NCI-H1092 treated with DMSO at 0.1 percent for 48 hours (cell line): Measurements from ENCODE around the gene MRM1.

Experiments
- DNase-seq: peaks from one replicate; lab custom pipeline; 2025; lab: John Stamatoyannopoulos, UW

MRM1 gene

GRCh38 chr17:36632916-36633771 is 31.8 kb downstream of the MRM1 start:
- no peak for DNase-seq

GRCh38 chr17:36640346-36640745 is 39.0 kb downstream of the MRM1 start:
- no peak for DNase-seq

GRCh38 chr17:36640836-36641235 is 39.5 kb downstream of the MRM1 start:
- DNase-seq: no peak

- no peak for DNase-seq
Measured at GRCh38 chr17:36641331-36641876, 40.0 kb downstream of the MRM1 start.

- DNase-seq: peak; percentile 53
Measured at GRCh38 chr17:36641877-36642845, 40.8 kb downstream of the MRM1 start.

- DNase-seq: peak; percentile 31
Measured at GRCh38 chr17:36643086-36643685, 41.8 kb downstream of the MRM1 start.

- no peak for DNase-seq
Measured at GRCh38 chr17:36645422-36645821, 44.0 kb downstream of the MRM1 start.

GRCh38 chr17:36647636-36648035 is 46.3 kb downstream of the MRM1 start:
- no peak for DNase-seq

- DNase-seq: peak; percentile 34
Measured at GRCh38 chr17:36650096-36650775, 48.9 kb downstream of the MRM1 start.

GRCh38 chr17:36653374-36653773 is 52.0 kb downstream of the MRM1 start:
- no peak for DNase-seq

GRCh38 chr17:36653856-36654255 is 52.5 kb downstream of the MRM1 start:
- no peak for DNase-seq

- DNase-seq: no peak
Measured at GRCh38 chr17:36655726-36656125, 54.3 kb downstream of the MRM1 start.

GRCh38 chr17:36657390-36657762 is 56.0 kb downstream of the MRM1 start:
- DNase-seq: no peak

GRCh38 chr17:36657763-36658490 is 56.5 kb downstream of the MRM1 start:
- DNase-seq: peak; percentile 61
